GM13977 (cell line): ENCODE measurements around the gene SH3BP4.

Experiments
- DNase-seq: peaks from one replicate; pipeline ENCODE4 v3.0.0; 2012; ENCODE audit warnings: low spot score
- CTCF ChIP-seq: IDR thresholded peaks from 2 replicates; pipeline ENCODE4 v1.5.1; 2012; ENCODE audit warnings: mild to moderate bottlenecking, control low read depth; ENCODE audit not compliant: insufficient read depth; ENCODE audit errors: extremely low read depth, missing control alignments
- in situ Hi-C: fragments of 300-500 bp; cut with MboI; formaldehyde crosslinking; loops from one replicate; pipeline ENCODE4 v1.12.0; 2022; ENCODE audit warnings: low sequenced_read_pairs, low pct_unique_long_range_greater_than_20kb, mixed read lengths, inconsistent platforms; ENCODE audit not compliant: unreplicated experiment

Gene SH3BP4

GRCh38 chr2:234986876-234987720 lies 35.3 kb downstream of the SH3BP4 start:
- in situ Hi-C loops, result no loop called here
- DNase-seq, result no peak
- no peak for TF ChIP-seq CTCF

GRCh38 chr2:234987754-234988153 lies 35.9 kb downstream of the SH3BP4 start:
- in situ Hi-C loops, result no loop called here
- DNase-seq, result no peak
- TF ChIP-seq CTCF, result no peak

GRCh38 chr2:234988491-234988890 lies 36.7 kb downstream of the SH3BP4 start:
- in situ Hi-C loops, result no loop called here
- no peak for DNase-seq
- no peak for TF ChIP-seq CTCF

- no peak for TF ChIP-seq CTCF
- in situ Hi-C loops, result no loop called here
- DNase-seq, result no peak
Observed at GRCh38 chr2:234989183-234989701, 37.4 kb downstream of the SH3BP4 start.

GRCh38 chr2:234990300-234990699 lies 38.5 kb downstream of the SH3BP4 start:
- TF ChIP-seq CTCF, result no peak
- no peak for DNase-seq
- in situ Hi-C loops, result no loop called here

GRCh38 chr2:234991290-234991689 lies 39.5 kb downstream of the SH3BP4 start:
- no peak for DNase-seq
- no peak for TF ChIP-seq CTCF
- in situ Hi-C loops, result no loop called here
